Tibial nerve (tissue), 4 donors: Measurements from ENCODE around the gene TCTN3. TPM values are rescaled to one million over a fixed set of nuclear protein-coding genes. Genes with fewer than 3 reads are reported as not detected.

Source experiments
- DNase-seq, 2 donors: peaks; one replicate each; pipeline ENCODE4 v3.0.0-alpha.2; 2019; ENCODE audit warnings: low spot score in 2 of 2
- H3K27ac ChIP-seq, 4 donors: fragments of 200-600 bp; sonication (generic) in 3 of 4; one replicate each; pipeline ENCODE4 v1.5.1; 2017 to 2019; ENCODE audit warnings: mild to moderate bottlenecking in 1 of 4
- H3K27me3 ChIP-seq, 2 donors: fragments of 200-600 bp; sonication (generic) in 1 of 2; one replicate each; pipeline versions ENCODE4 v1.5.1 to v1.6.0; 2017 to 2019
- H3K36me3 ChIP-seq, 3 donors: fragments of 200-600 bp; sonication (generic); one replicate each; pipeline ENCODE4 v1.5.1; 2018 to 2019
- H3K4me1 ChIP-seq, 4 donors: fragments of 200-600 bp; sonication (generic) in 3 of 4; one replicate each; pipeline ENCODE4 v1.5.1; 2017 to 2019
- H3K4me3 ChIP-seq, 4 donors: fragments of 200-600 bp; sonication (generic) in 3 of 4; one replicate each; pipeline ENCODE4 v1.5.1; 2017 to 2019; ENCODE audit warnings: mild to moderate bottlenecking in 1 of 4, moderate library complexity in 1 of 4
- H3K9me3 ChIP-seq, 4 donors: fragments of 200-600 bp; sonication (generic) in 3 of 4; one replicate each; pipeline ENCODE4 v1.5.1; 2017 to 2019
- CTCF ChIP-seq, 5 experiments: fragments of 200-600 bp in 3 of 5; fragments of 450-650 bp in 2 of 5; sonication (generic) in 3 of 5; IDR thresholded peaks; one replicate each; pipeline ENCODE4 v1.5.1; 2016 to 2019; ENCODE audit warnings: antibody characterized with exemption in 5 of 5, mild to moderate bottlenecking in 3 of 5, moderate library complexity in 2 of 5
- EP300 ChIP-seq, 2 donors: sonication (generic); formaldehyde crosslinking; IDR thresholded peaks; one replicate each; pipeline ENCODE4 v1.6.1; 2017; ENCODE audit warnings: antibody characterized with exemption in 2 of 2, mild to moderate bottlenecking in 1 of 2
- POLR2A ChIP-seq, 2 donors: fragments of 450-650 bp; IDR thresholded peaks; one replicate each; pipeline ENCODE4 v1.6.1; 2017; ENCODE audit warnings: antibody characterized with exemption in 2 of 2, mild to moderate bottlenecking in 2 of 2, moderate library complexity in 2 of 2
- WGBS, 2 donors: methylation state at CpG; one replicate each; pipeline ENCODE4 v1.1.5; 2018; 5-methylcytosine and 5-hydroxymethylcytosine counted together
- total RNA-seq, 4 donors: library from RNA; depleted of rRNA; stranded (reverse); fragments of >200 nt; gene quantifications; one replicate each; pipeline ENCODE4 v1.1.0, GENCODE V29; 2016

TCTN3 gene
- total RNA-seq, 4 donors from 2014 or later: 18.6 to 34.3 (median 21.7) TPM

- no peak for DNase-seq
- H3K27me3 ChIP-seq: no peaks in the 10 kb centered on the region
- peaks cover 0 to 96% (median 18%) of the 10 kb centered on the region in 3 donors for H3K36me3 ChIP-seq
- no peaks in the 10 kb centered on the region for H3K4me1 ChIP-seq
- 81 to 92% methylated on average over 4 of the region's 4 CpGs for WGBS, 2 donors
- no peak overlapping the region for H3K27ac ChIP-seq
- H3K4me3 ChIP-seq: no peak overlapping the region
- no peak for TF ChIP-seq EP300 (IDR thresholded peaks at IDR 0.05)
- TF ChIP-seq CTCF (IDR thresholded peaks at IDR 0.05): no peak
- TF ChIP-seq POLR2A (IDR thresholded peaks at IDR 0.05): no peak
- no peaks in the 10 kb centered on the region for H3K9me3 ChIP-seq
Observed at GRCh38 chr10:95618101-95618500, 75.6 kb downstream of the TCTN3 start.

GRCh38 chr10:95616446-95616845 lies 77.3 kb downstream of the TCTN3 start:
- Histone ChIP-seq H3K36me3 (peaks cover 0 to 99% (median 18%) of the 10 kb centered on the region in 3 donors), H3K27me3 (no peaks in the 10 kb centered on the region), H3K27ac (no peak overlapping the region), H3K4me1 (no peaks in the 10 kb centered on the region), H3K4me3 (no peak overlapping the region), H3K9me3 (no peaks in the 10 kb centered on the region)
- DNase-seq: no peak
- TF ChIP-seq CTCF (IDR thresholded peaks at IDR 0.05) (no peak), POLR2A (IDR thresholded peaks at IDR 0.05) (no peak), EP300 (IDR thresholded peaks at IDR 0.05) (no peak)
- WGBS, 2 donors: 78 to 80% methylated on average over 4 of the region's 4 CpGs

Other genes starting within 250 kb of the TCTN3 start
- gene SORBS1, start 132.6 kb downstream of the TCTN3 start, total RNA-seq: 100 to 1,000 TPM; 427 to 623 (median 567) TPM
- gene ALDH18A1, start 37.2 kb downstream of the TCTN3 start, total RNA-seq: 10 to 100 TPM; 12.0 to 26.7 (median 17.3) TPM
- gene ENTPD1, start 62.2 kb upstream of the TCTN3 start, total RNA-seq: 10 to 100 TPM; 12.6 to 33.0 (median 26.1) TPM
- 10 to 100 TPM in 1 of 4 donors, 1 to 10 TPM in 2, not detected in 1; 1.1 to 23.7 (median 1.8) TPM for gene CC2D2B, start 214.0 kb upstream of the TCTN3 start, total RNA-seq